ENCODE results near the gene TPCN2. TPM values are rescaled to one million over a fixed set of nuclear protein-coding genes. Genes with fewer than 3 reads are reported as not detected.
A peak's percentile ranks its signal among the peaks of the same experiment; 100 is the strongest.

Gene TPCN2
- total and polyA plus RNA-seq, 2 of the 4 experiments (the other 2 are of a cell fraction), result 3.4 to 8.0 TPM

- H3K9me1 ChIP-seq (ENCODE audit: insufficient read depth, low read length), result no peaks in the 10 kb centered on the region
- H4K8ac ChIP-seq (ENCODE audit: low read depth in 2 of 2, low read length in 2 of 2), result no peak overlapping the region
- DNase-seq, result no peak
- H3K4me2 ChIP-seq (ENCODE audit: low read depth, low read length), result no peak overlapping the region
- H2AK9ac ChIP-seq (replicated peaks; ENCODE audit: low read depth, low read length, poor library complexity), result no peak overlapping the region
- H3K27me3 ChIP-seq (ENCODE audit: control insufficient read depth, insufficient read depth, low read length), result peaks cover 3% of the 10 kb centered on the region
- WGBS, 2 experiments (ENCODE audit: extremely low coverage in 2 of 2, insufficient read length in 1 of 2), result 92 to 100% methylated on average over 1 to 2 of the region's 6 CpGs
- no peak overlapping the region for H2AFZ ChIP-seq (replicated peaks; ENCODE audit: low read length, poor library complexity)
- TF ChIP-seq MAZ (IDR thresholded peaks at IDR 0.05; ENCODE audit: borderline replicate concordance, low read depth, low read length) (no peak), CEBPB (IDR thresholded peaks at IDR 0.05; ENCODE audit: low read depth, low read length) (0 out of 2 replicates have a peak, but pooled peaks have one; percentile 4)
- no peak overlapping the region for H3K4ac ChIP-seq (ENCODE audit: low read depth, low read length)
- H3K56ac ChIP-seq (ENCODE audit: extremely low read depth, insufficient read depth, low read length), result no peak overlapping the region
- no peak overlapping the region for H4K91ac ChIP-seq (ENCODE audit: insufficient read depth, low read depth, low read length)
- intact Hi-C loops (cut with micrococcal nuclease) (no loop called here), in situ Hi-C loops (cut with MboI; ENCODE audit: low sequenced_read_pairs) (no loop called here), dilution Hi-C loops (cut with HindIII; ENCODE audit: low sequenced_read_pairs, unreplicated experiment) (no loop called here)
- H3K23ac ChIP-seq (ENCODE audit: low read depth, low read length), result no peak overlapping the region
- no peak overlapping the region; the same call in 1 of the 2 replicates for H3K18ac ChIP-seq (ENCODE audit: low read depth, low read length)
- POLR2A ChIA-PET (ENCODE audit: unreplicated experiment), result no interaction called here
- no peak for ATAC-seq (ENCODE audit: low read depth)
- H3K27ac ChIP-seq (ENCODE audit: insufficient read depth, low read length), result no peak overlapping the region; the same call in 1 of the 2 replicates
- no peak overlapping the region for H2BK15ac ChIP-seq (ENCODE audit: low read depth, low read length)
- H3K4me1 ChIP-seq (ENCODE audit: control insufficient read depth, insufficient read depth, low read length), result 0 out of 2 replicates have a peak, but pooled peaks cover 2% of the 10 kb centered on the region
- H3K9ac ChIP-seq (ENCODE audit: low read depth, low read length), result no peak overlapping the region
- H4K5ac ChIP-seq (ENCODE audit: low read depth, low read length), result no peak overlapping the region
- H3K4me3 ChIP-seq (ENCODE audit: insufficient read depth, low read depth, low read length), result no peak overlapping the region
- no peak overlapping the region for H2AK5ac ChIP-seq (ENCODE audit: low read depth, low read length)
- no peaks in the 10 kb centered on the region for H4K20me1 ChIP-seq (ENCODE audit: insufficient read depth, low read length)
- no peak overlapping the region for H2BK120ac ChIP-seq (ENCODE audit: low read depth, low read length)
- no TSS peak for BruUV-seq (replicated peaks)
- CTCF ChIA-PET, result no interaction called here
- no peak overlapping the region for H2BK5ac ChIP-seq (ENCODE audit: low read depth, low read length, poor library complexity, severe bottlenecking)
- no peak overlapping the region for H2BK20ac ChIP-seq (ENCODE audit: low read depth, low read length)
- H3K79me1 ChIP-seq (ENCODE audit: low read depth in 1 of 2, low read length in 2 of 2), result no peaks in the 10 kb centered on the region
- no peak overlapping the region for H3K14ac ChIP-seq (replicated peaks; ENCODE audit: low read depth, low read length)
- no peaks in the 10 kb centered on the region for H3K36me3 ChIP-seq (ENCODE audit: control insufficient read depth, insufficient read depth, low read length)
- no peaks in the 10 kb centered on the region for H3K9me3 ChIP-seq (ENCODE audit: control insufficient read depth, insufficient read depth, low read length)
Observed at GRCh38 chr11:69030301-69030700, 18.4 kb upstream of the TPCN2 start.

Measured in IMR-90 (cell line).